ENCODE measurements around the gene CATSPER1.
A peak's percentile ranks its signal among the peaks of the same experiment; 100 is the strongest.

The CATSPER1 gene

DNA sequence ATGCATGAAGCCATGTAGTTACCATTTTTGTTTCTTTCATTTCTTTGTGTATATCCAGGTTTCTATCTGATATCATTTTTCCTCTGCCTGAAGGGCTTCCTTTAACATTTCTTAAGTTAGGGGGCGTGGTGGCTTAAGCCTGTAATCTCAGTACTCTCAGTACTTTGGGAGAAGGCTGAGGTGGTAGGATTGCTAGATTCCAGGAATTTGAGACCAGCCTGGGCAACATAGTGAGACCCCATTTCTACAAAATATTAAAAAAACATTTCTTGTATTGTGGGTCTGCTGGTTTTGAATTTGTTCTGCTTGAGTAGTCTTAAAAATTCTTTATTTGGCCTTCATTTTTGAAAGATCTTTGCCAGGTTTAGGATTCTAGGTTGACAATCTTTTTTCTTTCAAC, 38.3 kb upstream of the CATSPER1 start:
- no peak for DNase-seq (ENCODE audit: low read depth)
- H3K4me3 ChIP-seq (replicated peaks; ENCODE audit: low read depth, low read length), result no peak overlapping the region
- TF ChIP-seq, protein P1, sequence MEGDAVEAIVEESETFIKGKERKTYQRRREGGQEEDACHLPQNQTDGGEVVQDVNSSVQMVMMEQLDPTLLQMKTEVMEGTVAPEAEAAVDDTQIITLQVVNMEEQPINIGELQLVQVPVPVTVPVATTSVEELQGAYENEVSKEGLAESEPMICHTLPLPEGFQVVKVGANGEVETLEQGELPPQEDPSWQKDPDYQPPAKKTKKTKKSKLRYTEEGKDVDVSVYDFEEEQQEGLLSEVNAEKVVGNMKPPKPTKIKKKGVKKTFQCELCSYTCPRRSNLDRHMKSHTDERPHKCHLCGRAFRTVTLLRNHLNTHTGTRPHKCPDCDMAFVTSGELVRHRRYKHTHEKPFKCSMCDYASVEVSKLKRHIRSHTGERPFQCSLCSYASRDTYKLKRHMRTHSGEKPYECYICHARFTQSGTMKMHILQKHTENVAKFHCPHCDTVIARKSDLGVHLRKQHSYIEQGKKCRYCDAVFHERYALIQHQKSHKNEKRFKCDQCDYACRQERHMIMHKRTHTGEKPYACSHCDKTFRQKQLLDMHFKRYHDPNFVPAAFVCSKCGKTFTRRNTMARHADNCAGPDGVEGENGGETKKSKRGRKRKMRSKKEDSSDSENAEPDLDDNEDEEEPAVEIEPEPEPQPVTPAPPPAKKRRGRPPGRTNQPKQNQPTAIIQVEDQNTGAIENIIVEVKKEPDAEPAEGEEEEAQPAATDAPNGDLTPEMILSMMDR (IDR thresholded peaks at IDR 0.05; ENCODE audit: low read length, missing control alignments), result no peak

DNA sequence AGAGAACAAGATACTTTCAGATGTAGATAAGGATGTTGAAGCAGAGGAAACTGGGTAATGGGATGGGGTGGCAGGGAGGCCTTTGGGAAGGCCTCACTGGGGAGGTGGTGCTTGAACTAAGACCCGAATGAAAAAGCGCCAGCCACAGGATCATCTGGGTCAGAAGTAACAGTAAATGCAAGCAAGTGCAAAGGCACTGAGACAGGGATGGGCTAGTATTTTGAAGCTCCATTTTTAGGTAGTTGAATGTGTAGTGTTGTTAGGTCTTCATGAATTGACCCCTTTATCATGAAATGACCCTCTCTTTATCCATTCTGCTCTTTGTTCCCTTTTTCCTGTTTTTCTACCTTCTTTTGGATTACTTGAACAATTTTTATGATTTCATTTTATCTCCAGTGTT, 37.6 kb upstream of the CATSPER1 start:
- no peak for DNase-seq (ENCODE audit: low read depth)
- H3K4me3 ChIP-seq (replicated peaks; ENCODE audit: low read depth, low read length), result no peak overlapping the region
- TF ChIP-seq, protein P1 (IDR thresholded peaks at IDR 0.05; ENCODE audit: low read length, missing control alignments), result no peak

DNA sequence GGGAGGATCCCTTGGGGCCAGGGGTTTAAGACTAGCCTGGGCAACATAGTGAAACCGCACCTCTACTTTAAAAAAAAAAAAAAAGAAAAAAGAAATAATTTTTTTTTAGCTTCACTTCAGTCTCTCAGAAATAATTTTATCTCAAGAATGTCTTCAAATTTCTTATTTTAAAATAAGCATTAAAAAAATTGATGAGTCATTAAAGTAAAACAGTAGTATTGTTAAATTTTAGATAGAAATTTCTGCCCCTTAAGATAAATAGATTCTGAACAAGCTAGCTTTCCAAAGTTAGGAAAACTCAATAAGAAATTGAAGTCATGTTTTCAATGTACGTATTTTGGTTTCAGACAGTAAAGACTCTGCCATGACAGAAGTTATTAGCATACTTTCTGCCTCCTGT, 36.1 kb upstream of the CATSPER1 start:
- no peak overlapping the region for H3K4me3 ChIP-seq (replicated peaks; ENCODE audit: low read depth, low read length)
- TF ChIP-seq, protein P1 (IDR thresholded peaks at IDR 0.05; ENCODE audit: low read length, missing control alignments), result no peak
- no peak for DNase-seq (ENCODE audit: low read depth)

DNA sequence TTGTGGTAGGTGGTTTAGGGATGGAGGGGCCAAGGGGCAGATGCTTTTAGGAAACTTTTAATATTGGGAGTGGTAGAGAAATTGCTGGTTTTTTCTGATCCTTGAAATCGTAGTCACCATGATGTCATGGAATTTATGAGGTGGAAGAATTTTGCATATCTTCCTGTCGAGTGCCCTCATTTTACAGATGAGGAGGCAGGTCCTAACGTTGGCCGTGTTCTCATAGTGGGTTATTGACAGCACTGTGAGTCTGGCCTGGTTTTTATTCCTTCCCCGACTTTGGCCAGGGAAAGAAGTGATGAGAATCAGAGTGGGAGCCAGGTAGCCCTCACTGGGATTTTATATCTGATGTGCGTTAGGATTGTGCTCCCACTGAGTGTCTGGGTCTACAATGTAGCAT, 35.0 kb upstream of the CATSPER1 start:
- DNase-seq (ENCODE audit: low read depth), result no peak
- TF ChIP-seq, protein P1 (IDR thresholded peaks at IDR 0.05; ENCODE audit: low read length, missing control alignments), result no peak
- no peak overlapping the region for H3K4me3 ChIP-seq (replicated peaks; ENCODE audit: low read depth, low read length)

DNA sequence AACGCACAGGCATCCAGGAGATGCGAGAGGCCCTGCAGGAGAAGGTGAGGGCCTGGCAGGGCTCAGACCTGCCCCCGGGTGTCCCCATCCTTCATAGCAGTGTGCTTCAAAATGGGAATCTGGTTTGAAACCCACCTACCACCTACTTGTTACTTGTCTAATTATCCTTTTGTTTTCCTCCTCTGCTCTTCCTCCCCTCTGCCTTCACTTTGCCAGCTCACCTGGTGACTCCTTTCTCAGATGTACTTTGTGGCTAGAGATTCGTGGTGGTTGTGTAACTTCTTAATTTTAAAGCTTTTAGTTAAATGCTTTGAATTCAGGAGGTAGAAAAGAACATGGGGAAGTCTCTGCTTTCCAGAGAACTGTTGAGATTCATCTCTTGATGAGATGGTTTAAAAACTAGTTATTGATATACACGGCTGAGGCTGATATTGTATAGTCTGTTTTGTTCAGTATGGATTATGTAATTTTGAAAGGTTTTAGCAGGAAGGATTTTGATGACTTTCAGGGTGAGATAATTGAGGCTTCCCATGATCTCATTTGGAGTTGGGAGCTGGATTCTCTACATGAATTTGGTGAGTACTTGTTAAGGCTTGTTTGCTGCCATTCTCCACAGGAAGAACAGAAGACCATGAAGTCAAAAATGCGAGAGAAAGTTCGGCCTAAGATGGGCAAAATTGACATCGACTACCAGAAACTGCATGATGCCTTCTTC, 33.8 kb upstream of the CATSPER1 start:
- no peak for DNase-seq (ENCODE audit: low read depth)
- TF ChIP-seq, protein P1 (IDR thresholded peaks at IDR 0.05; ENCODE audit: low read length, missing control alignments), result no peak
- H3K4me3 ChIP-seq (replicated peaks; ENCODE audit: low read depth, low read length), result no peak overlapping the region

DNA sequence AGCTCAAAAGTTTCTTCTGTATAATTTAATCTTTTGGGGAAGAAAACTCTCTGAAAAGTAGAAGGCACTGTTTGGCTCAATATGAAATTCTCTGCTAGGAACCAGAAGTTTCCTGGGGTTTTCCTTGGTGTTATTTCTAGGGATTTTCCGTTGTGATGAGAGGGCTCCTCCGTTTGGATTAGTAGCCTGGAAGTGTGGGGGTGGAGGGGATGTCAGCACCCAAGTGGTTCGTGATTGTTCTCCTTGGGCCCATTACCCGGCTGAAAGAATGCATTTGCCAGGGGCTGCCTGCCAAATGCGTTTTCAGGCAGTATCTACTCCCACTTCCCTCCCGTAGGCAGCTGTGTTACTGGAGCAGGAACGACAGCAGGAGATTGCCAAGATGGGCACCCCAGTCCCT, 30.2 kb upstream of the CATSPER1 start:
- no peak overlapping the region for H3K4me3 ChIP-seq (replicated peaks; ENCODE audit: low read depth, low read length)
- TF ChIP-seq, protein P1 (IDR thresholded peaks at IDR 0.05; ENCODE audit: low read length, missing control alignments), result no peak
- DNase-seq (ENCODE audit: low read depth), result peak; percentile 76

DNA sequence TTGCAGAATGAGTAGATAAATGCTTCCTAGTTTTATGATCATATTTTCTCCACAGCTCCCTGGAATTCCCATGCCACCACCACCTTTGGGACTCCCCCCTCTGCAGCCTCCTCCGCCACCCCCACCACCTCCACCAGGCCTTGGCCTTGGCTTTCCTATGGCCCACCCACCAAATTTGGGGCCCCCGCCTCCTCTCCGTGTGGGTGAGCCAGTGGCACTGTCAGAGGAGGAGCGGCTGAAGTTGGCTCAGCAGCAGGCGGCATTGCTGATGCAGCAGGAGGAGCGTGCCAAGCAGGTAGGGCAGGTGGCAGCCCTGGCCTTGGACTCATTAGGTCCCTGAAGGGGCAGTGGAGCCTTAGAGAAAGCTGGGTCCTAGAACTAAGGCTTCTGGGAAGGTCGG, 28.7 kb upstream of the CATSPER1 start:
- TF ChIP-seq, protein P1 (IDR thresholded peaks at IDR 0.05; ENCODE audit: low read length, missing control alignments), result no peak
- no peak for DNase-seq (ENCODE audit: low read depth)
- H3K4me3 ChIP-seq (replicated peaks; ENCODE audit: low read depth, low read length), result no peak overlapping the region
